Measurements from ENCODE around the gene LRMDA. TPM values are rescaled to one million over a fixed set of nuclear protein-coding genes. Genes with fewer than 3 reads are reported as not detected.

LRMDA gene
- total RNA-seq, 2 experiments from 2014 or later: not detected

DNA sequence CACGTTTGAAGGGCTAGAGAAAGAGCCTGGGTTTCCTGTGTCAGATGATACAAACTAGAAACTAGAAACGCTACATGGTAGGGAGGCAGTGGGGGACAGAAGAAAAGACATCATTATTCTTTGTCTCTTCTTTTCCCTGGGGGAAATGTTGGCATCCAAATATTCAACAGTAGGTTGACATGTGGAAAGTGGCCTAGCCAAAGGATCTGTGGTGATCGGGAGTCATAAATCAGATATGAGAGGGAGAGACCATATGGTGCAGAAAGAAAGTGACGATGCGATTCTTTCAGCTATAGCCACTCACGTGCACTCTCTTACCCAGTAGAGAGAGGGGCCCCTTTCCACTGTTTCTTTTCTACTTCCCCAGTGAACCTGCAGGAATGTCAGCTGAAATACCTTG lies 964.7 kb downstream of the LRMDA start:
- Histone ChIP-seq H3K9me3 (ENCODE audit: low read length) (no peaks in the 10 kb centered on the region), H3K36me3 (ENCODE audit: insufficient read depth, low read length) (no peaks in the 10 kb centered on the region), H3K79me2 (ENCODE audit: insufficient read depth, low read depth, low read length) (no peaks in the 10 kb centered on the region), H3K4me3 (ENCODE audit: low read depth, low read length, poor library complexity, severe bottlenecking) (no peak overlapping the region), H3K27ac (ENCODE audit: low read depth, low read length, poor library complexity, severe bottlenecking) (no peak overlapping the region), H3K9me2 (ENCODE audit: insufficient read depth, low read length) (no peaks in the 10 kb centered on the region), H4K20me1 (ENCODE audit: insufficient read depth, low read length) (no peaks in the 10 kb centered on the region), H3K4me2 (ENCODE audit: low read length) (no peak overlapping the region), H3K4me1 (ENCODE audit: insufficient read depth, low read length, poor library complexity, severe bottlenecking) (no peaks in the 10 kb centered on the region), H2AFZ (ENCODE audit: low read length) (no peak overlapping the region)
- intact Hi-C loops (cut with micrococcal nuclease; ENCODE audit: unreplicated experiment): no loop called here
- ChIA-PET POLR2A (no interaction called here), CTCF (ENCODE audit: unreplicated experiment) (no interaction called here)
- DNase-seq (ENCODE audit: low spot score): no peak
- TF ChIP-seq, protein P1, sequence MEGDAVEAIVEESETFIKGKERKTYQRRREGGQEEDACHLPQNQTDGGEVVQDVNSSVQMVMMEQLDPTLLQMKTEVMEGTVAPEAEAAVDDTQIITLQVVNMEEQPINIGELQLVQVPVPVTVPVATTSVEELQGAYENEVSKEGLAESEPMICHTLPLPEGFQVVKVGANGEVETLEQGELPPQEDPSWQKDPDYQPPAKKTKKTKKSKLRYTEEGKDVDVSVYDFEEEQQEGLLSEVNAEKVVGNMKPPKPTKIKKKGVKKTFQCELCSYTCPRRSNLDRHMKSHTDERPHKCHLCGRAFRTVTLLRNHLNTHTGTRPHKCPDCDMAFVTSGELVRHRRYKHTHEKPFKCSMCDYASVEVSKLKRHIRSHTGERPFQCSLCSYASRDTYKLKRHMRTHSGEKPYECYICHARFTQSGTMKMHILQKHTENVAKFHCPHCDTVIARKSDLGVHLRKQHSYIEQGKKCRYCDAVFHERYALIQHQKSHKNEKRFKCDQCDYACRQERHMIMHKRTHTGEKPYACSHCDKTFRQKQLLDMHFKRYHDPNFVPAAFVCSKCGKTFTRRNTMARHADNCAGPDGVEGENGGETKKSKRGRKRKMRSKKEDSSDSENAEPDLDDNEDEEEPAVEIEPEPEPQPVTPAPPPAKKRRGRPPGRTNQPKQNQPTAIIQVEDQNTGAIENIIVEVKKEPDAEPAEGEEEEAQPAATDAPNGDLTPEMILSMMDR (conservative IDR thresholded peaks at IDR 0.05; ENCODE audit: low read length): no peak
- TF ChIP-seq EZH2phosphoT487 (IDR thresholded peaks at IDR 0.05; ENCODE audit: borderline replicate concordance, low read depth, low read length): no peak
- BruUV-seq (replicated peaks): no TSS peak

DNA sequence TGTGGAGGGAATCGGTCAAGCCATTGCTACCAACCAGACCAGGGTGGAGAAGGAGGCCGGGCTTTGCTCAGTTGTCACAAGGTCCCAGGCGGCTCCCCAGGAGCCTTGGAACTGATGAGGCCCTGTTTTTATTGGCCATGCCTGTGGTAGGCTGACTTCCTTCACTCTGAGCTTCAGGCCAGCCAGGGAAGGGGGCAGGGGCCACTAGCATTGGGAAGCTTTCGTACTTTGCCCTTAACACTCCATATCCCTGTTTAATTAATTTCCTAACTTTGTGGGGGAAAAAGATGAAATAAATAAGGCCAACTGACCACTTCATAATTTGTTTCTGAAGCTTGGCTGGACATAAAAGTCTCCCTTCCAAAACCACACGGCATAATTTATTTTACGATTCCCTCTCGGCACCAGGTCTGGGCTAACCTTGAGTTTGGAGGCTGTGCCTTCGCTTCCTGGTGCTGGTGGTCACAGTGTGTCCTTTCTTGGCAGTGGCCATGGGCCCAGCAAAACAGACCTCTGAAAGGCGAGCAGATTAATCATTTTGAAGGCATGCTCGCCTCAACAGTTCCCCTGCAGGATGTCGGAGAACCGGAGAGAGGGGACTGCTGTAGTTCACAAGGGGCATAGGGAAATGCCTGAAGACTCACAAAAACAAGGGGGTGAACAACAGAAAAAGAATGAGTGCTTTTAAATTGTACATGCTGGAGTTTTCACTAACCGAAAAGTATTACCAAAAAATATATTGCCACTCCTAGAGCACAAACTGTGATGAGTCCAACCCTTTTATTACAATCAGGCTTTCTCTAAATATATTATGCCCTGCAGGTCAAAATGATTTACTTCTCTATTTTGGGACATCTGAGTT lies 966.0 kb downstream of the LRMDA start:
- BruUV-seq (replicated peaks): no TSS peak
- H3K4me3 ChIP-seq (ENCODE audit: low read depth, low read length, poor library complexity, severe bottlenecking): no peak overlapping the region
- no peaks in the 10 kb centered on the region for H3K79me2 ChIP-seq (ENCODE audit: insufficient read depth, low read depth, low read length)
- ChIA-PET POLR2A (no interaction called here), CTCF (ENCODE audit: unreplicated experiment) (no interaction called here)
- TF ChIP-seq EZH2phosphoT487 (IDR thresholded peaks at IDR 0.05; ENCODE audit: borderline replicate concordance, low read depth, low read length): no peak
- TF ChIP-seq, protein P1 (conservative IDR thresholded peaks at IDR 0.05; ENCODE audit: low read length): no peak
- H2AFZ ChIP-seq (ENCODE audit: low read length): no peak overlapping the region
- no peaks in the 10 kb centered on the region for H3K9me2 ChIP-seq (ENCODE audit: insufficient read depth, low read length)
- H3K9me3 ChIP-seq (ENCODE audit: low read length): no peaks in the 10 kb centered on the region
- no peaks in the 10 kb centered on the region for H4K20me1 ChIP-seq (ENCODE audit: insufficient read depth, low read length)
- no peaks in the 10 kb centered on the region for H3K4me1 ChIP-seq (ENCODE audit: insufficient read depth, low read length, poor library complexity, severe bottlenecking)
- no peak overlapping the region for H3K27ac ChIP-seq (ENCODE audit: low read depth, low read length, poor library complexity, severe bottlenecking)
- H3K4me2 ChIP-seq (ENCODE audit: low read length): no peak overlapping the region
- DNase-seq (ENCODE audit: low spot score): no peak
- intact Hi-C loops (cut with micrococcal nuclease; ENCODE audit: unreplicated experiment): no loop called here
- no peaks in the 10 kb centered on the region for H3K36me3 ChIP-seq (ENCODE audit: insufficient read depth, low read length)

DNA sequence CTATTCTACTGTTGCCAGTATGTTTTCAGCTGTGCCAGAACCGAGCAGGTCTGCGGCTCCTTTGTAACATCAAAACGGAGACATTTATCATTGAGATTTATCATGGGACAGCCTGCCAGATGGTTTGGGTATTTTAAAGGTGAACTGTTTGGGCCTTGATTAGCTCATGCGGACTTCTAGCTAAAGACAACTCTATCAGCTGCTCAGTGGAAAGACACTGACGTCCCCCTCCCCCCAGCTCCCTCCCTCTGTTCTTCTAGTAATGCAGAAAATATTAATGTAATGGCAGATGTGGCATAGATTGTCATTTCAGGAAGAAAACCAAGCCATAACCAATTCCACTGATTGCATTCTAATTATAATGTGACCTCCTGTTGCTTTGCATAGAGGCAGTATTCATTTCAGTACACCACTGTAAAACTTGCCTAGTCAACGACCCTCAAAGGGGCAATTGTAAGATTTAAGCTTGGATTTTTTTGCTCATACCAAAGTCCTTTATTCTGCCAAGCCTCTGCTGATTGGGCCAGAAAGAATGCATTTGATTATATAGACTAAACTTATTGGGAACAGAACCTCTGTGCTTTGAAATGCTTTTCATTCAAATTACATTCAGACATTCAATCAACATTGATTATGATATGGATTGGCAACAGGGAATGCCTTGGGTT lies 966.8 kb downstream of the LRMDA start:
- H3K79me2 ChIP-seq (ENCODE audit: insufficient read depth, low read depth, low read length): no peaks in the 10 kb centered on the region
- H3K9me3 ChIP-seq (ENCODE audit: low read length): no peaks in the 10 kb centered on the region
- no TSS peak for BruUV-seq (replicated peaks)
- H3K4me3 ChIP-seq (ENCODE audit: low read depth, low read length, poor library complexity, severe bottlenecking): no peak overlapping the region
- TF ChIP-seq EZH2phosphoT487 (IDR thresholded peaks at IDR 0.05; ENCODE audit: borderline replicate concordance, low read depth, low read length): no peak
- TF ChIP-seq, protein P1 (conservative IDR thresholded peaks at IDR 0.05; ENCODE audit: low read length): no peak
- no peak overlapping the region for H3K4me2 ChIP-seq (ENCODE audit: low read length)
- DNase-seq (ENCODE audit: low spot score): no peak
- H3K27ac ChIP-seq (ENCODE audit: low read depth, low read length, poor library complexity, severe bottlenecking): no peak overlapping the region
- no peak overlapping the region for H2AFZ ChIP-seq (ENCODE audit: low read length)
- H4K20me1 ChIP-seq (ENCODE audit: insufficient read depth, low read length): no peaks in the 10 kb centered on the region
- no peaks in the 10 kb centered on the region for H3K4me1 ChIP-seq (ENCODE audit: insufficient read depth, low read length, poor library complexity, severe bottlenecking)
- ChIA-PET CTCF (ENCODE audit: unreplicated experiment) (no interaction called here), POLR2A (no interaction called here)
- intact Hi-C loops (cut with micrococcal nuclease; ENCODE audit: unreplicated experiment): no loop called here
- H3K36me3 ChIP-seq (ENCODE audit: insufficient read depth, low read length): no peaks in the 10 kb centered on the region
- no peaks in the 10 kb centered on the region for H3K9me2 ChIP-seq (ENCODE audit: insufficient read depth, low read length)

Measured in OCI-LY7 (cell line).